ENCODE data around the gene TP53I11.

TP53I11 gene

GRCh38 chr11:44955015-44955738 is 4.5 kb upstream of the TP53I11 start:
- DNase-seq: no peak

- no peak for DNase-seq
These were observed 3.6 kb upstream of the TP53I11 start for GRCh38 chr11:44954051-44954906.

- no peak for DNase-seq
These were observed 2.0 kb upstream of the TP53I11 start for GRCh38 chr11:44952500-44953260.

GRCh38 chr11:44952082-44952481 is 1.4 kb upstream of the TP53I11 start:
- no peak for DNase-seq

GRCh38 chr11:44950031-44950624 is 555 bp downstream of the TP53I11 start:
- DNase-seq: no peak

- DNase-seq: no peak
These were observed 1.3 kb downstream of the TP53I11 start for GRCh38 chr11:44949160-44950030.

- DNase-seq: no peak
These were observed 2.5 kb downstream of the TP53I11 start for GRCh38 chr11:44948155-44948554.

GRCh38 chr11:44947114-44947513 is 3.6 kb downstream of the TP53I11 start:
- no peak for DNase-seq

- no peak for DNase-seq
These were observed 4.4 kb downstream of the TP53I11 start for GRCh38 chr11:44946263-44946662.

- DNase-seq: no peak
These were observed 5.0 kb downstream of the TP53I11 start for GRCh38 chr11:44945666-44946065.

GRCh38 chr11:44944853-44945235 is 5.8 kb downstream of the TP53I11 start:
- DNase-seq: no peak

- DNase-seq: no peak
These were observed 6.4 kb downstream of the TP53I11 start for GRCh38 chr11:44944181-44944852.

- DNase-seq: no peak
These were observed 7.0 kb downstream of the TP53I11 start for GRCh38 chr11:44943696-44944095.

- no peak for DNase-seq
These were observed 7.6 kb downstream of the TP53I11 start for GRCh38 chr11:44943118-44943517.

- no peak for DNase-seq
These were observed 8.4 kb downstream of the TP53I11 start for GRCh38 chr11:44942029-44942955.

GRCh38 chr11:44941259-44942021 is 9.2 kb downstream of the TP53I11 start:
- no peak for DNase-seq

GRCh38 chr11:44940835-44941234 is 9.8 kb downstream of the TP53I11 start:
- DNase-seq: no peak

- DNase-seq: no peak
These were observed 10.3 kb downstream of the TP53I11 start for GRCh38 chr11:44940404-44940803.

GRCh38 chr11:44939673-44940395 is 10.8 kb downstream of the TP53I11 start:
- no peak for DNase-seq
